DOHH2 (cell line): Measurements from ENCODE around the gene TLCD2.

ENCODE experiments used
- CTCF ChIP-seq: fragments of 200-600 bp; sonication (generic); IDR thresholded peaks from one replicate; pipeline ENCODE4 v1.5.1; 2014; ENCODE audit warnings: antibody characterized with exemption, mild to moderate bottlenecking, low read depth, low read length; ENCODE audit not compliant: poor library complexity, severe bottlenecking
- EZH2phosphoT487 ChIP-seq: fragments of 200-600 bp; sonication (generic); IDR thresholded peaks from 2 replicates; pipeline ENCODE4 v1.6.1; 2017; ENCODE audit warnings: borderline replicate concordance, mild to moderate bottlenecking, antibody characterized with exemption, low read length, moderate library complexity, mixed read lengths

DNA sequence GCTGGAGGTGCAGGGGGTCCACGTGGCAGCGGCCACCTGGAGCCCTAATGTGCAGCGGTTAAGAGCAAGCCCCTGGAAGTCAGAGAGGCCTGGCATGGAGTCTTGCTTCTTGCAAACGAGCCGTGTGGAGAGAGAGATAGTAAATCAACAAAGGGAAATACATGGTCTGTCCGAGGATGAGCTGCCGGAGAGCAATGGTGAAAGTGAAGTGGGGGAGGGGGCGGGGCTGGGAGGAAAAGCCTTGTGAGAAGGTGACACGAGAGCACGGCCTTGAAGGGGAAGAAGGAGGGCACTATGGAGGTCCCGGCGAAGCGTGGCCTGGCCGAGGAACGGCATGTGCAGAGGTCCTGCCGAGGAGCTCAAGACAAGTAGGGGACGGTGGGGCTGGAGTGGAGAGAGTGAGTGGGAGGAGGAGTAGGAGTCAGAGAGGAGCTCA lies 45.7 kb upstream of the TLCD2 start:
- TF ChIP-seq CTCF (no peak), EZH2phosphoT487 (no peak)
